OCI-LY1 (cell line): ENCODE results near the gene PMCH.

Experiments used
- CTCF ChIP-seq: fragments of 200-600 bp; sonication (generic), shearing (Covaris generic); IDR thresholded peaks from 2 replicates; pipeline ENCODE4 v1.5.1; 2017; ENCODE audit warnings: mild to moderate bottlenecking, antibody characterized with exemption, low read length, moderate library complexity, mixed read lengths
- EZH2 ChIP-seq: fragments of 200-600 bp; sonication (generic), shearing (Covaris generic); IDR thresholded peaks from 2 replicates; pipeline ENCODE4 v1.8.0; 2017; ENCODE audit warnings: borderline replicate concordance, mixed run types, mild to moderate bottlenecking, antibody characterized with exemption, low read length, moderate library complexity, mixed read lengths

- TF ChIP-seq CTCF (no peak; the same call in 1 of the 2 replicates), EZH2 (no peak)
Observed at GRCh38 chr12:102234599-102234998, 37.0 kb upstream of the PMCH start.
